Neuron (in vitro differentiated cells): ENCODE results near the gene FOXF1.

Source experiments
- H2AFZ ChIP-seq: one replicate; pipeline ENCODE4 v1.6.1; 2013; ENCODE audit warnings: low read depth, mild to moderate bottlenecking, inconsistent platforms, low read length, moderate library complexity
- H3K27me3 ChIP-seq: one replicate; pipeline ENCODE4 v1.6.1; 2013; ENCODE audit warnings: low read length; ENCODE audit not compliant: insufficient read depth
- H3K36me3 ChIP-seq: one replicate; pipeline ENCODE4 v1.6.1; 2013; ENCODE audit warnings: low read length; ENCODE audit not compliant: insufficient read depth
- H3K4me1 ChIP-seq: one replicate; pipeline ENCODE4 v1.6.1; 2013; ENCODE audit warnings: low read length; ENCODE audit not compliant: insufficient read depth
- H3K4me3 ChIP-seq: 2 replicates; pipeline ENCODE4 v1.5.1; 2013; ENCODE audit warnings: mild to moderate bottlenecking, low read length, moderate library complexity
- H3K9me3 ChIP-seq: one replicate; pipeline ENCODE4 v1.6.1; 2013; ENCODE audit warnings: low read length

Gene FOXF1

DNA sequence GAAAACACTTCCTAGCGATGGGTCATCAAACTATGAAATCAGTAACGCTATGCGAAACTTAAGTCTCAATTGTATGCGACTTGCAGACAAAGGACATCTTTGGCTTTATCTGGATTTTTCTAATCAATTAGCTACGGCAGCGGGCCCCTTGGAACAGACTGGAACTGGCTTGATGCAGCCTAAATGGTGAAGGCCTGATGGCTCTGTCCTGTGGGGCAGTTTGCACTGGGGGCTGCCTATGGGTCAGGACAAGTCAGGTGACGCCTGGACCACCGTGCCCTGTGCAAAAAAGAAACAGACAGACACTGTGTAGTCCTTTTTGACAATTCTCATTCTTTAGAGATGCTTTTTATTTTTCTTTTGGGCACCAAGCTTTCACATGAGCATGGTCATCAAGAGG is 22.7 kb downstream of the FOXF1 start:
- H3K4me1 ChIP-seq, result no peaks in the 10 kb centered on the region
- H3K36me3 ChIP-seq, result peaks cover 21% of the 10 kb centered on the region
- H3K9me3 ChIP-seq, result no peaks in the 10 kb centered on the region
- H3K4me3 ChIP-seq, result no peak overlapping the region
- H2AFZ ChIP-seq, result no peak overlapping the region
- no peaks in the 10 kb centered on the region for H3K27me3 ChIP-seq

DNA sequence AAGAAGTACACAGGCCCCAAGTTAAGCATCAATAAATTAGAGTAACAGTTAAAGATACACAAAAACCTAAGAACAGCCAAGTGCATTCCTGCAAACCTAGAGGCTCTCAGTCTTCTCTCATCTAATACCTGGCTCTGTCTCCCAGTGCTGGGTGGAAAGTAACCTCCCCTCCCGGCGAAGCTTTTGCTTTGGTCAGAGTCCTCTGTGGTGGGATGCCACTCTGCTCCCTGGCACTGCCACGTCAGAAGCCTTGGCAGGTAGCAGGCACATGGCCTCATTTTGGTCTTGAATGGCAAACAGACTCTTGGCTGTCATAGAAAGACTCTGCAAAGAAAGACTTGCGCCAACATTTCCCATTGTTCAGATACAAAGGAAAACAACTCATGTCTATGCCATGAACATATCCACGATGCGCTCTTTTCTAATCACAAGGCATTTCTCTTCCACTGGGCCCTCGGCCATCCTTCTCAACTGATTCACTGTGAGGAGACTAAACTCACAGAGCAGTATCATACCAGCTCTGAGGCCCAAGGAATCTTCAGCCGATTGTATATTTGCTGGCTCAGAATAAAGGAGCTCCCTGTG is 23.5 kb downstream of the FOXF1 start:
- Histone ChIP-seq H3K36me3 (peaks cover 28% of the 10 kb centered on the region), H3K9me3 (no peaks in the 10 kb centered on the region), H3K4me3 (no peak overlapping the region), H3K27me3 (no peaks in the 10 kb centered on the region), H3K4me1 (no peaks in the 10 kb centered on the region), H2AFZ (no peak overlapping the region)

DNA sequence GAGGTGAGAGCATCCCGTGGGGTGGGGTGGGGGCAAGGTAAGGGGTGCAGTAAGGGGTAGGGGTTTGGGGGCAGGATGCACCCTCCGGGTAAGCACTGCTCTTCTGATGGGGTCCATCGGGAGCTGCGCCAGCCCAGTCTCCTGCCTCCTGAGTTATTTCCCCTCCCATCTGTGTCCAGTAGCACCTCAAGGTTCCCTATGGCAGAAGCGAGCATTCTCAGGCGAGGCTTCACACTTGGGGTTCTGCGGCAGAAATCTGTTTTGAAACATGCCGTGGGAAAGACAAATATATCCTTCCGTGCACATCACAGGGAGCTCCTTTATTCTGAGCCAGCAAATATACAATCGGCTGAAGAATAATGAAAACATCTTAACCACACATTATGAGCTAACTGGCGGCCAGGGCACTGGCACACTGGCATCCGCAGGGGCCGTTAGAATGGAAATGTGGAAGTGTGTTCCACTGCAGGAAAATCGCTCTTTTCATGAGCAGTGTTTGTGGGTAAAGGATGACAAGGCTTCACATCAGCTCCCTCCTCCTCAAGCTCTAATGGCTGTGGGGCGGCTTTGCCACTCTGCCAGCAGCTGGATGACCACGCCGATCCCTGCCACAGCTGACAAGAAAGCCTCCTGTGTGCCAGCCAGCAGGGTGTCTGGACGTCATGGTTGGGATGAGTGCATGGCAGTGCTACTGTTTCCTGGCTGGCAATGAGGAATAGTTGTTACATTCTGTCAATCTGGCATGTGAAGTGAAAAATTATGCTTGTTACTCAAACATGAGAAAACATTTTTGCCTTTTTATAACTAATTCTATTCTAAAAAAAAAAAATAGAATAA is 24.7 kb downstream of the FOXF1 start:
- H3K27me3 ChIP-seq, result no peaks in the 10 kb centered on the region
- H3K4me1 ChIP-seq, result no peaks in the 10 kb centered on the region
- H3K4me3 ChIP-seq, result no peak overlapping the region
- H3K9me3 ChIP-seq, result no peaks in the 10 kb centered on the region
- no peak overlapping the region for H2AFZ ChIP-seq
- peaks cover 39% of the 10 kb centered on the region for H3K36me3 ChIP-seq

DNA sequence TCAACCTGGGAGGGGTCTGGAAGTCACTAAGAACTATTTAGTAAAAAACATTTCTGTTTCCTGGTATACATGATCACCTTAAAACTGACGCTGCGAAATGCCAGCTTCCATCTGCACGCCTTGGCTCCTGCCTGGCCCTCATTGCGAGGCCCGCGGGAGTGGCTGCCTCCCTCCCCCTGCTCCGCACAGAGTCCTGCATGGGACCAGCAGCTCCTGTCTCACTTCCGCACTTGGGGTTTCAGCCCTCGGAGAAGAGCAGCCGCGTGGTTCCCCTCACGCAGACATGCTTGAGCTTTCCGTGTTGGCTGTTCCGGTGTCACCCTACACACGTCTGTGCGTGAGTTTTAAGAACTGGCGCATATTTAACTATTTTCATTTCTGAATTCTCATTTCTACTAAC is 26.3 kb downstream of the FOXF1 start:
- Histone ChIP-seq H3K27me3 (no peaks in the 10 kb centered on the region), H3K36me3 (peaks cover 45% of the 10 kb centered on the region)

DNA sequence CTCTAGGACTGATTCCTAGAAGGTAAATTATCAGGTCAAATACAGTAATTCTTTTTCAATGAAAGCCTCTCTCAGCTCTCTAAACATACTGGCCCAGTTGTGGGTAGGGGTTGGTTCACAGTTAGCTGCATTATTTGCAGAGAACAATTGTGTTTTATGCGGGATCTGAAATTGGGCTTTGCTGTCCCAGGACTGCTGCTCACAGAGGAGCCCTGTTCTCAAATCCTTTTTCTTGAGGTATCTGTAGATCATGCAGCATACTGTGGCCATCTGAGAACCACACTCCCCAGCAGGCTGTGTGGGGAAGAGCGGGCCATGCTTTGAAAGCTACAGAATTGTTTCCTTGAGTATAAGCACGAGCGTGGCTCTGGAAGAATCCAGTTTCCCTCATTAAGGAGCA is 27.2 kb downstream of the FOXF1 start:
- H3K36me3 ChIP-seq, result peaks cover 46% of the 10 kb centered on the region
- H3K9me3 ChIP-seq, result no peaks in the 10 kb centered on the region
- H3K4me3 ChIP-seq, result no peak overlapping the region
- no peaks in the 10 kb centered on the region for H3K27me3 ChIP-seq
- H3K4me1 ChIP-seq, result no peaks in the 10 kb centered on the region
- H2AFZ ChIP-seq, result no peak overlapping the region

More for the DNA sequence above, 26.3 kb downstream of the FOXF1 start:
- Histone ChIP-seq H3K4me1 (no peaks in the 10 kb centered on the region), H3K9me3 (no peaks in the 10 kb centered on the region), H2AFZ (no peak overlapping the region), H3K4me3 (no peak overlapping the region)

DNA sequence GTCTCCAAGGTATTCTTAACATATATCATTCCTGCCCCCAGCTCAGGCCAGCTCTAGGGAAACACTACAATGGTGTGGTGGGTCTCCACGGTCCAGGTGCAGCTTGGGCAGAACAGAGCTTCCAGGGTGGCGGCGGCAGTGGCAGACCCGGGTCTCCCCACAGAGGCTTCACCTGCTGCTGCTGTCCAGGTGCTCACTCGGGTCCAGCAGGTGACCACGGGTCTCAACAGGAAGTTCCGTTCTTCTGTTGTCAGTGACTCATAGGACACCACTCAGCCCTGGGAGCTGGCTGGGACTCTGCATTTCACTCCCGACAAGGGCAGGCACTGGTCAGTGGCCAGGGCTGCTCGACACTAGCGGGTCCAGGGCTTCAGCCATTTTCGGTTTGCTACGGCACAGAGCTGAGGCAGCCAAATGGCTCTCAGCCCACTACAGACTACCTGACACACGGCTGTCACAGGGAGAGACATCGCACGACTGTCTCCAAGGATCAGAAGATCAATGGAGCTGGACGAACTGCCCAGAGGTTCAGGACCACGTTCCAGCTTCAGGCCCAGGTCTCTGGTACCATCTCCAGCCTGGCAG is 28.0 kb downstream of the FOXF1 start:
- Histone ChIP-seq H3K27me3 (no peaks in the 10 kb centered on the region), H3K36me3 (peaks cover 45% of the 10 kb centered on the region), H2AFZ (no peak overlapping the region), H3K9me3 (no peaks in the 10 kb centered on the region), H3K4me1 (no peaks in the 10 kb centered on the region), H3K4me3 (no peak overlapping the region)

DNA sequence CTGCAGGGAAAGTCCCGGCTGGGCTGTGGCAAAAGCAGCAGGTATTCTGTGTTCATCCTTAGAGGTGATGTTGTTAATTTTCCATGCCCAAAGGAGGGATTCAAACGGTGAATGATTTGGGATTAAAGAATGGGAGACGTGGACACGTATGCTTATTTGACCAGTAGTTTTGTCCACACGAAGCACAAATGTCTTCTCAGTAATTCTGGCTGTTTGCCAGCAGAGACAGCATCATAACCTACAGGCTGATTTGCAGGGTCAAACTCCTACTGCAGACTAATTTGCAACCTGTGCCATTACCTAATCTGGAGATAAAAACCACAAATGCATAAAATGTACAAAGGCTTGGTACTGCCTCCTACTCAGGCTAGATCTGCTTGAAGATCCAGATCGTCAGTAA is 30.6 kb downstream of the FOXF1 start:
- Histone ChIP-seq H3K4me3 (no peak overlapping the region), H2AFZ (no peak overlapping the region), H3K4me1 (no peaks in the 10 kb centered on the region), H3K36me3 (peaks cover 57% of the 10 kb centered on the region), H3K9me3 (no peaks in the 10 kb centered on the region), H3K27me3 (no peaks in the 10 kb centered on the region)

DNA sequence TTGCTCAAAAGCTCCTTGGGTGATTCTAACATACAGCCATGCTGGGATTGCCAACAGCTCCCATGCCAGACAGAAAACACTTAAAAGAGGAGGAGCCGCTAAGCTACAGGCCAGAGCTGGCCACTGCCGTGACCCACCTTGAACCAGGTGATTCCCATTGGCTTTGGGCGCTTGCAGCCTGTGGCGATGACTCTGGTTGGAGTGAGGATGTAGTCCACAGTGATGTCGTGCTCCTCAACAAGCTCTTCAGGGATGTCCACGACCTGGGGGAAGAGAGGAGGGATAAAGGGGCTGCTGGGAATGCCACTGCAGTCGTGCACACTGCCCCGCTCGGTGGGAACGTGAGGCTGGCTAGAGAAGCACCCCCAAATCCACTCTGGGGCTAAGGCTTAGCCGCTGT is 31.2 kb downstream of the FOXF1 start:
- Histone ChIP-seq H3K9me3 (no peaks in the 10 kb centered on the region), H2AFZ (no peak overlapping the region), H3K4me3 (no peak overlapping the region), H3K4me1 (no peaks in the 10 kb centered on the region), H3K36me3 (peaks cover 59% of the 10 kb centered on the region), H3K27me3 (no peaks in the 10 kb centered on the region)

DNA sequence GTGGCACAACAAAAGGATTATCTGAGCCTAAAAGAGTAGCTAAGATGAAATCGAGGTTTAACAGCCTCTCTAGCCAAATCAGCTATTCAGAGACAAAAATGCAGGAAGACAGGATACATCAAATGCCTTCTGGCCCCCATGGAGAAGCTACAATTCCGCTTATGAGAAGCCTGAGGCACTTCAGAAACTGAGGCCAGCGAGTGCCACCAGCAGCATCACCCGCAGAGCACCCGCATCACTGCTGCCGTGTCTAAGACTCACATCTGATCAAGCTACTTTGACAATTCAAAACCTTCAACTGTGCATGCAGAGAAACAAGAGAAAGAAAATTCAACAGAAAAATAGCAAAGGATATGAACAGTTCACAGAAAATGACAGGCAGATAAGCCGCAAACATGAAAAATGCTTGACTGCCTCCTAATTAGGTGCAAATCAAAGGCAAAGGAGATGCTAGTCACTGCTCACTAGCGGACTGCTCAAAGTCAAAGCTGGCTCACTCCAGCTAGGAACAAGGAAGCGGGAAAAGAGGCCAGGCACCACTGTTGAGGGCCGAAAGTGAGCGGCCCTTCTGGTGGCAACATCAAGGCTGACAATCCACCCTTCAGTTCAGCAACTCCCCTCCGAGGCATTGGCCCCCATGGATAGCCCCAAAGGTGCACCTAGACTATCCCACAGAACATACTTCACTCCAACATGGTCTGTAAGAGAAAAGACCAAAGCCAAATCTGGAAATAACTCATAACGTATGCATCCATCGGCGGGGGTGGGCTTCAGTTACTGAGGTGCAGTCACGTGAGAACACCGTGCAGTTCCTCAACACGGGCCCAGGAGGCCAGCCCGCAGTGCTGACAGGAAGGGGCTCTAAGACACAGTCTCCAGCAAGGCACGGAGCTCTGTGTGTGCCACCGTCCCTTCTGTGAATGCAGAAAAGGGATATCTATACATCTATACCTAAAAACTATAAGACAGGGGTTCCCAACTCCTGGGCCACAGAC is 32.7 kb downstream of the FOXF1 start:
- H3K4me3 ChIP-seq, result no peak overlapping the region
- H3K4me1 ChIP-seq, result no peaks in the 10 kb centered on the region
- H3K9me3 ChIP-seq, result no peaks in the 10 kb centered on the region
- H2AFZ ChIP-seq, result no peak overlapping the region
- peaks cover 60% of the 10 kb centered on the region for H3K36me3 ChIP-seq
- no peaks in the 10 kb centered on the region for H3K27me3 ChIP-seq

DNA sequence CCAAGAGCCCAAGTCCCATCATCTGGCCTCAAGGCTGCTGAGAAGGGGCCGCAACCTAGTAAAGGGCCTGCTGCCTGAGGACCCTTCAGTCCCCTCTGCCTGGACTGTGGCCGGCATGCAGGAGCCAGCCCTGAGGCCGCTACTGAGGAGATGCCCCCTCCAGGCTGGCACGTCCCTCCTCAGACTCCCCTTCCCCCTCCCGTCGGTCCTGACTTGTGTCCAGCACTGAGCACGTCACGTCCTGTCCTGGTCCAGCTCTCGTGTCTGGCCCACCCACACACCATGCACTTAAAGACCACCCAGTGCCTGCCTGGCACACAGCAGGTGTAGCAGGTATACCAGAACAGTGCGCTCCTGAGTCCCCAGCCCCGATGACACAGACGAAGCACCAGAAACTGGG is 35.2 kb downstream of the FOXF1 start:
- no peak overlapping the region for H2AFZ ChIP-seq
- no peaks in the 10 kb centered on the region for H3K4me1 ChIP-seq
- H3K36me3 ChIP-seq, result peaks cover 52% of the 10 kb centered on the region
- H3K27me3 ChIP-seq, result no peaks in the 10 kb centered on the region
- no peaks in the 10 kb centered on the region for H3K9me3 ChIP-seq
- no peak overlapping the region for H3K4me3 ChIP-seq

DNA sequence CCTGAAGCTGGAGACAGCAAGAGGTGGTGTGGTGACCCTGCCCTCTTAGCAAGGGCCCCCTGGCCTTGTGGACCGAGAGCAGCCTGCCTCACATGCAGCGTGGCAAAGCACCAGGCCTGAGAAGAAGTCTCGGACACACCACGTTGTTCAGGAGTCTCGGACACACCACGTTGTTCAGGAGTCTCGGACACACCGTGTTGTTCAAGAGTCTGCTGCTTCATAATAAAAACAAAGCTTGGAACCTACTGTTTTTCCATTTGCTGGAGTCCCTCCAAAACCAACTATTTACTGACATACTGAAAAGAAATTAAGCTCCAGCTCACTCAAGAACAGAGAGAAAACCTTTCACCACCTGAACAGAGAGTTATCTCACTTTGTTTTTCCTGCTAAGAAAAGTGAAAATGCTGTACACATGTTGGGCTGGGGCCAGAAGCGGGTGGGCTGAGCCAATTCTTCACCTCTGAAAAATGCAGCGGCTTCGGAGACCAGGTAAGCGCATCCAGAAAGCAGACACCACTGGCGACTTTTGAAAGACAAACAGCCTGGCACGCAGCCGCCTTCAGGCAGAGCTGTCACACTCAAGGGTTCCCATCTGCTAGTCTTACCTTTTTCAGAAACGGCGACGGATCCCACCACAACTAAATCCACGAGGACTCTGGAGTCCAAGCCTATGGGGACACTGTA is 35.8 kb downstream of the FOXF1 start:
- Histone ChIP-seq H3K9me3 (no peaks in the 10 kb centered on the region), H2AFZ (no peak overlapping the region), H3K27me3 (no peaks in the 10 kb centered on the region), H3K4me1 (no peaks in the 10 kb centered on the region), H3K36me3 (peaks cover 51% of the 10 kb centered on the region), H3K4me3 (no peak overlapping the region)

DNA sequence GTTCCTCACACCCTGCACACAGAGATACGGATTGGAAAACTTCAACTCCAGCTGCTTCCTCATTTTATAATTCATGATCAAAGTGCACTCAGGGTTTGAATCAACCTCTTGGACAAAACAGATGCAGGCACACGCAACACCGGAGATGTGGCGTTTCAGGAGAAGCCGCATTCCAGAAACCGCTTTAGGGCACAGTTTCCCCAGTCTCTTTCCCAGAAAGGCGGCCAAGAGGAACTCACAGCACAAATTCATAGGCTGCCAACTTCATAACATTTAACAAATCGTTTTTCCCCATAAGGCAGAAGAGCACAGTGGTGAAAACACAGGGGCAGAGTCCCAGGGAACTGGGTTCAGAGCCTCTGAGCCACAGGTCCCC is 36.3 kb downstream of the FOXF1 start:
- H2AFZ ChIP-seq, result no peak overlapping the region
- no peak overlapping the region for H3K4me3 ChIP-seq
- H3K4me1 ChIP-seq, result no peaks in the 10 kb centered on the region
- peaks cover 49% of the 10 kb centered on the region for H3K36me3 ChIP-seq
- no peaks in the 10 kb centered on the region for H3K9me3 ChIP-seq
- H3K27me3 ChIP-seq, result no peaks in the 10 kb centered on the region
